Heart right ventricle (tissue), 16 donors: Measurements from ENCODE around the gene NRP2. TPM values are rescaled to one million over a fixed set of nuclear protein-coding genes. Genes with fewer than 3 reads are reported as not detected.

Experiments used
- ATAC-seq, 8 donors: fragments of 200-7000 bp; cut with Tn5 transposase; one replicate each; pipeline ENCODE4 v1.9.1; 2020; ENCODE audit warnings: mild to moderate bottlenecking in 8 of 8, moderate library complexity in 8 of 8, moderate number of reproducible peaks in 1 of 8
- DNase-seq, 2 donors: peaks; one replicate each; pipeline ENCODE4 v3.0.0-alpha.2; 2020
- H3K27ac ChIP-seq, 10 donors: fragments of 200-600 bp; sonication (generic) in 2 of 10; one replicate each; pipeline versions ENCODE4 v1.5.0 to v1.8.0; 2020 to 2022; ENCODE audit warnings: mild to moderate bottlenecking in 3 of 10
- H3K27me3 ChIP-seq, 7 donors: fragments of 200-600 bp; one replicate each; pipeline ENCODE4 v1.8.0; 2021 to 2022; ENCODE audit warnings: mild to moderate bottlenecking in 2 of 7
- H3K36me3 ChIP-seq, 9 donors: fragments of 200-600 bp; sonication (generic) in 1 of 9; one replicate each; pipeline versions ENCODE4 v1.5.0 to v1.8.0; 2020 to 2022; ENCODE audit warnings: mild to moderate bottlenecking in 2 of 9
- H3K4me1 ChIP-seq, 9 donors: fragments of 200-600 bp; sonication (generic) in 1 of 9; one replicate each; pipeline versions ENCODE4 v1.5.0 to v1.8.0; 2020 to 2022; ENCODE audit warnings: mild to moderate bottlenecking in 4 of 9
- H3K4me3 ChIP-seq, 10 donors: fragments of 200-600 bp; sonication (generic) in 2 of 10; one replicate each; pipeline versions ENCODE4 v1.5.0 to v1.8.0; 2020 to 2022; ENCODE audit warnings: mild to moderate bottlenecking in 7 of 10, moderate library complexity in 2 of 10
- H3K9me3 ChIP-seq, 11 donors: fragments of 200-600 bp in 10 of 11; sonication (generic) in 2 of 11; one replicate each; pipeline versions ENCODE4 v1.5.0 to v1.8.0; 2013 to 2022; ENCODE audit warnings: mild to moderate bottlenecking in 2 of 11, control low read depth in 1 of 11, moderate library complexity in 1 of 11
- WGBS, 2 donors: extraction: QIAGEN DNeasy Blood & Tissue Kit; methylation state at CpG; one replicate each; pipeline ENCODE4 v1.1.7; 2013; ENCODE audit warnings: inconsistent platforms in 1 of 2; 5-methylcytosine and 5-hydroxymethylcytosine counted together
- intact Hi-C, 10 donors: fragments of 100-400 bp; cut with DNase I; formaldehyde crosslinking; loops; one replicate each; pipeline versions ENCODE4 v1.11.1 to v1.14.2; 2022
- polyA plus RNA-seq, 2 donors: library from polyadenylated mRNA; stranded (reverse); fragments of 200-250 nt; gene quantifications; one replicate each; pipeline ENCODE4 v1.2.3, GENCODE V29; 2013
- total RNA-seq, 10 donors: library from RNA; stranded (reverse); fragmentation: NEBNext Ultra II Directional in 3 of 10; extraction: Animal tissue kit (Norgen Biotek cat#: 25700) in 3 of 10; gene quantifications; one replicate each; pipeline versions ENCODE4 v1.2.1 to v1.2.4, GENCODE V29; 2021 to 2023
- TF ChIP-seq, protein P1 (sequence below), 9 donors: fragments of 200-600 bp; sonication (generic) in 2 of 9; IDR thresholded peaks; one replicate each; pipeline versions ENCODE4 v1.5.0 to v1.8.0; 2021 to 2022; ENCODE audit warnings: antibody characterized with exemption in 9 of 9, mild to moderate bottlenecking in 5 of 9, moderate library complexity in 1 of 9
- donor health status: Arrhythmogenic right ventricular cardiomyopathy.
- donor health status: ischemic (EF 13 %, LVEDD 7.1; RV severe dilation, severe dysfunction).
- donor health status: healthy with polysubstance abuse.
- donor health status: DM: no; HTN: yes; CAD: no.
- donor health status: DM: no; HTN: no; CAD: no.
- donor health status: ischemic (EF 25% LVEDD 6.9; RV normal size, moderate dysfunction).
- donor health status: ischemic (EF 25% LVEDD 5.7; RV mildly dilated, moderate dysfunction).
- donor health status: healthy.
- donor health status: DM: yes; HTN: yes; CAD: no.
- donor health status: Ischemic cardiomyopathy.
- donor health status: ischemic (EF 35%, LVEDD 5.7; RV mildly dilated, moderate dysfunction).
- donor health status: nonischemic (EF 11% LVEDD 7.7; RV severe dilation, severe dysfunction).
- donor health status: DM: yes; HTN: yes; CAD: no.
- donor health status: PGD.
- donor health status: ischemic (EF 29% LVEDD 5.4; RV normal size, mild dysfunction).
- donor health status: nonischemic (EF 23%, LVEDD 6.1; RV moderate dilation, normal function).

Gene NRP2
- total and polyA plus RNA-seq, 12 donors = 2.5 to 29.4 (median 8.6) TPM

DNA sequence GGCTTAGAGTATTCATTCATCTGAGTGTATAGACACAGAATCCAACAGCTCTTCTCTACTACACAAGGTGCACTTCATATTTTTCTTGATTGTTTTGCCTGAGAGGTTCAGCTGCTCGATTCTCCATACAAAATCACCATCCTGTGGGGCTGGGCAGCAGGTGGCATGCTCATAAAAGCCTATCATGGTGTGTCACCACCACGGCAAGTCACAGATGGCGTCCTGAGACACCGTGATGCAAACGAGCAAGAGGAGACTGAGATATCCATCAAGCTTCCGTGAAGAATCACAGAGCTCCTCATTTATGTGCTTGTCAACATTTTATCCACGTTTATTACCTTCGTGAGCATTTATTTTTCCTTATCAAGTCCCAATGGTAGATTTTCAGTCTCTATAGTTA lies 22.4 kb upstream of the NRP2 start:
- WGBS, 2 donors = 77 to 83% methylated on average over 8 of the region's 8 CpGs
- ATAC-seq = no peak
- intact Hi-C loops = no loop called here

DNA sequence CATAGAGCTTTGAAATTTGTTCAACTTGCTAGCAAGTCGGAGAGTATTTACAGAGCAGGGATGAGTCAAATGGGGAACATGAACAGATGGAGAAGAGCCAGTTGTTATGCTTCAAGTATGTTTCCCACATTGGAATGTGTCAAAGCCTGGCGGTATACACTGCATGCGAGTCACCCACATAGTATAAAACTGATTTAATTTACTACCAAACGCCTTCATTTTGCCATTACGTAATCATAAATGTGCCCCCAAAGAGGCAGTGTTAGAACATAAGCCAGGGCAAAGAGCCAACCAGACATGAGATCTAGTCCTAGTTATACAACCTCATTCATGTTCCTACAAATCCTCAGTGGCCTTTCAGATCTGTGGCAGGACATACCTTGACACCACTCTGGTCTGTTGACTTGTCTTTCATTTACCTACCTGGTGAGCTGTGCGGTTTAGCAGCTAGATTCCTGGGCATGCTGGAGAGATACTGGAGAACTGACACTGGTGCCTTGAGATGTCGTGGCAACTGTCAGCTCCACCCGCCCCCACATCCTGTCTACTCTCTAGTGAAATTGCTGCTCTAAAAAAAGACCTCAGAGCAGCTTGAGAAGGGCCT lies 21.7 kb upstream of the NRP2 start:
- Histone ChIP-seq H3K36me3 (no peaks in the 10 kb centered on the region), H3K4me1 (peaks cover 0 to 22% (median 3%) of the 10 kb centered on the region in 9 donors), H3K27me3 (peaks cover 0 to 3% (median 0%) of the 10 kb centered on the region in 7 donors), H3K9me3 (peaks cover 0 to 6% (median 0%) of the 10 kb centered on the region in 11 donors), H3K27ac (peak overlapping the region in 2 of 10 donors; percentile 9 to 48), H3K4me3 (no peak overlapping the region)
- TF ChIP-seq, protein P1, sequence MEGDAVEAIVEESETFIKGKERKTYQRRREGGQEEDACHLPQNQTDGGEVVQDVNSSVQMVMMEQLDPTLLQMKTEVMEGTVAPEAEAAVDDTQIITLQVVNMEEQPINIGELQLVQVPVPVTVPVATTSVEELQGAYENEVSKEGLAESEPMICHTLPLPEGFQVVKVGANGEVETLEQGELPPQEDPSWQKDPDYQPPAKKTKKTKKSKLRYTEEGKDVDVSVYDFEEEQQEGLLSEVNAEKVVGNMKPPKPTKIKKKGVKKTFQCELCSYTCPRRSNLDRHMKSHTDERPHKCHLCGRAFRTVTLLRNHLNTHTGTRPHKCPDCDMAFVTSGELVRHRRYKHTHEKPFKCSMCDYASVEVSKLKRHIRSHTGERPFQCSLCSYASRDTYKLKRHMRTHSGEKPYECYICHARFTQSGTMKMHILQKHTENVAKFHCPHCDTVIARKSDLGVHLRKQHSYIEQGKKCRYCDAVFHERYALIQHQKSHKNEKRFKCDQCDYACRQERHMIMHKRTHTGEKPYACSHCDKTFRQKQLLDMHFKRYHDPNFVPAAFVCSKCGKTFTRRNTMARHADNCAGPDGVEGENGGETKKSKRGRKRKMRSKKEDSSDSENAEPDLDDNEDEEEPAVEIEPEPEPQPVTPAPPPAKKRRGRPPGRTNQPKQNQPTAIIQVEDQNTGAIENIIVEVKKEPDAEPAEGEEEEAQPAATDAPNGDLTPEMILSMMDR (IDR thresholded peaks at IDR 0.05) = no peak
- DNase-seq = no peak
- 41 to 52% methylated on average over 8 of the region's 8 CpGs for WGBS, 2 donors
- ATAC-seq = peak in 7 of 8 donors; percentile 36 to 72 (median 62)
- intact Hi-C loops = no loop called here

More for the DNA sequence above, 22.4 kb upstream of the NRP2 start:
- Histone ChIP-seq H3K4me1 (peaks cover 0 to 22% (median 3%) of the 10 kb centered on the region in 9 donors), H3K9me3 (peaks cover 0 to 6% (median 0%) of the 10 kb centered on the region in 11 donors), H3K27ac (no peak overlapping the region), H3K27me3 (peaks cover 0 to 3% (median 0%) of the 10 kb centered on the region in 7 donors), H3K4me3 (no peak overlapping the region), H3K36me3 (no peaks in the 10 kb centered on the region)
- no peak for DNase-seq
- TF ChIP-seq, protein P1 (IDR thresholded peaks at IDR 0.05) = no peak

DNA sequence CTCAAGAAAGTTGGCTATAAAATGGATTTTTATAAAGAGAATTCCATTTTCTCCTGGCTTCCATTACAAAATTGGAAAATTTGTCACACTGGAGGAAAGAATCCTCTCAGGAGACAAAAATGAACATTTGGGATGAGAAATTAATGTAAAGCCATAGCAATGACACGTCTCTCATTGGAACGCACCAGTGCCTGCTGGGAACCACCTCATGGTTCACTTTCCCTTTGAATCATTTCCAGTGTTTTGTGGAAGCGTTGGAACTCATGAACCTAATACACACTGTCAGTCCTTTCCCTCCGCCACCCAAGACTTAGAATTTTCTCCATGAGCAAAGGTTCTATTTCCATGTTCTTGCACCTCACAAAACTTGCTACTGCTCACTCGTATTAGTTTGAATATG lies 21.0 kb upstream of the NRP2 start:
- Histone ChIP-seq H3K27me3 (peaks cover 0 to 3% (median 0%) of the 10 kb centered on the region in 7 donors), H3K36me3 (no peaks in the 10 kb centered on the region), H3K27ac (peak overlapping the region in 1 of 10 donors; percentile 9), H3K4me3 (no peak overlapping the region), H3K9me3 (peaks cover 0 to 6% (median 0%) of the 10 kb centered on the region in 11 donors), H3K4me1 (peaks cover 0 to 22% (median 3%) of the 10 kb centered on the region in 9 donors)
- intact Hi-C loops = no loop called here
- no peak for DNase-seq
- TF ChIP-seq, protein P1 (IDR thresholded peaks at IDR 0.05) = no peak
- WGBS, 2 donors = 91 to 96% methylated on average over 5 of the region's 5 CpGs
- ATAC-seq = no peak

DNA sequence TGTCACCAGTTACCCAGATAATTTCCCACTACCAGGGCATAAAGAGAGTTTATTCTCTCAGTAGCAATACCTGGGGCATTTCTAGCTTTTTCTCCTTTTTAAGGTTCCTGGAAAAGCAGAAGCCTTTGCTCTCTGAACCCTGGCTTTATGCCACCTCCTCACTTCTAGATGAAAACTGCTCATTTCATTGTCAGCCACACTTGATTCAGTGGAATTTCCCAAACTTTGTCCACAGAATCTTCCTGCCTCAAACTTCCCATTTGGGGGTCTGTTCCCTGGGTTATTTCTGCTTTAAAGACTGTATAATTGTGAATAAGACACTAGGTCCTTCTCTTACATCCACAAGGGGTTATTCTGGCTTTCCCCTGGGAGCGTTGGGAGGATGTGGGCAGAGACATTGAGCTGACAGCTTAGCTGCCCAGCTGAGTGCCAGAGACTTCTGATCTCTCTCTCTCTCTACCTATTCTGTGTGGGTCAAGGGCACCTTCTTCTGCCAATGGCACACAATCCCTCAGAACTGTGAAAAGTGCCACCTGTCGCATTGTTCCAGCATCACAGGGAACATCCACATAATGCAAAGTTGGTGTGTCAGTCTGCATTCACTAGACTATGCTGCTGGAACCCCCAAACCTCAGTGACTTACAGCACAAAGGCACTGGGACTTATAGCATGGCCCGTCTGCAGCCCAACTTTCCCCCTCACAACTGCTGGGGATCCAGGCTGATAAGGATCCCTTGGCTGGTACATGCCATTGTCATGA lies 19.9 kb upstream of the NRP2 start:
- no peaks in the 10 kb centered on the region for H3K27me3 ChIP-seq
- intact Hi-C loops = no loop called here
- TF ChIP-seq, protein P1 (IDR thresholded peaks at IDR 0.05) = no peak
- 91 to 92% methylated on average over 3 of the region's 3 CpGs for WGBS, 2 donors
- H3K4me3 ChIP-seq = no peak overlapping the region
- H3K27ac ChIP-seq = no peak overlapping the region
- peaks cover 0 to 19% (median 3%) of the 10 kb centered on the region in 9 donors for H3K4me1 ChIP-seq
- no peaks in the 10 kb centered on the region for H3K36me3 ChIP-seq
- DNase-seq = no peak
- ATAC-seq = no peak
- peaks cover 0 to 6% (median 0%) of the 10 kb centered on the region in 11 donors for H3K9me3 ChIP-seq
